ENCODE data around the gene SDCBP2. TPM values are rescaled to one million over a fixed set of nuclear protein-coding genes. Genes with fewer than 3 reads are reported as not detected.

Gene SDCBP2
- total RNA-seq, 1 experiment from 2014 or later = 3.3 TPM

DNA sequence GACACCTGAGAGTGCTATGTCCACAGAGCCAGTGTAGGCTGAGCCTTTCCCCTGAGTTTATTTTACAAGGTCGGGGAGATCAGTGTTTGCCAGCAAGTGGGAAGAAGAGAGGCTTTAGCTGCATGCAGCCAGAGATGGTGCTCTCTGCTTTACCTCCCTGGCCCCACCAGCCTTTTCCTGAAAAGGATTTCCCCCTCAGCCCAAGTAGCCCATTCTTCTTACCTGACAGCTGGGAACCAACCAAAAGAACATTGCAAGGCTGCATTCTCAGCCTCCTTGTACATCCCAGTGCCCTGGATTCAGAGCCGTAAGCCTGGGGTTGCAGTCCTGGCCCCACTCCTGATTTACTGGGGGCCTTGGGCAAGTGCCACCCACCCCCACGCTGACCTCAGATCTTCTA, 46.0 kb downstream of the SDCBP2 start:
- DNase-seq (ENCODE audit: low spot score) (no peak), ATAC-seq (no peak)
- H3K4me3 Mint-ChIP-seq = no peak overlapping the region
- TF ChIP-seq, protein P1, sequence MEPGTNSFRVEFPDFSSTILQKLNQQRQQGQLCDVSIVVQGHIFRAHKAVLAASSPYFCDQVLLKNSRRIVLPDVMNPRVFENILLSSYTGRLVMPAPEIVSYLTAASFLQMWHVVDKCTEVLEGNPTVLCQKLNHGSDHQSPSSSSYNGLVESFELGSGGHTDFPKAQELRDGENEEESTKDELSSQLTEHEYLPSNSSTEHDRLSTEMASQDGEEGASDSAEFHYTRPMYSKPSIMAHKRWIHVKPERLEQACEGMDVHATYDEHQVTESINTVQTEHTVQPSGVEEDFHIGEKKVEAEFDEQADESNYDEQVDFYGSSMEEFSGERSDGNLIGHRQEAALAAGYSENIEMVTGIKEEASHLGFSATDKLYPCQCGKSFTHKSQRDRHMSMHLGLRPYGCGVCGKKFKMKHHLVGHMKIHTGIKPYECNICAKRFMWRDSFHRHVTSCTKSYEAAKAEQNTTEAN (CRISPR knock-in tag; IDR thresholded peaks at IDR 0.05) = no peak
- no peak for TF ChIP-seq CREM (CRISPR knock-in tag; IDR thresholded peaks at IDR 0.05)
- CTCF ChIA-PET = interaction anchor here (0.8 to 3.0 kb wide), 3 partner anchors 30 to 184 kb away, joined by 3 to 9 read pairs (median 3); partner anchors contain the start of gene NSFL1C
- H3K27ac Mint-ChIP-seq = no peak overlapping the region
- no peaks in the 10 kb centered on the region for H3K9me3 Mint-ChIP-seq
- H3K36me3 Mint-ChIP-seq = no peaks in the 10 kb centered on the region
- H3K4me1 Mint-ChIP-seq = no peaks in the 10 kb centered on the region
- H3K27me3 Mint-ChIP-seq (ENCODE audit: low read depth) = no peaks in the 10 kb centered on the region
- POLR2A ChIA-PET = interaction anchor here (1.2 kb wide), 1 partner anchor 148 kb away, joined by 4 read pairs; no protein-coding TSS in a partner anchor

DNA sequence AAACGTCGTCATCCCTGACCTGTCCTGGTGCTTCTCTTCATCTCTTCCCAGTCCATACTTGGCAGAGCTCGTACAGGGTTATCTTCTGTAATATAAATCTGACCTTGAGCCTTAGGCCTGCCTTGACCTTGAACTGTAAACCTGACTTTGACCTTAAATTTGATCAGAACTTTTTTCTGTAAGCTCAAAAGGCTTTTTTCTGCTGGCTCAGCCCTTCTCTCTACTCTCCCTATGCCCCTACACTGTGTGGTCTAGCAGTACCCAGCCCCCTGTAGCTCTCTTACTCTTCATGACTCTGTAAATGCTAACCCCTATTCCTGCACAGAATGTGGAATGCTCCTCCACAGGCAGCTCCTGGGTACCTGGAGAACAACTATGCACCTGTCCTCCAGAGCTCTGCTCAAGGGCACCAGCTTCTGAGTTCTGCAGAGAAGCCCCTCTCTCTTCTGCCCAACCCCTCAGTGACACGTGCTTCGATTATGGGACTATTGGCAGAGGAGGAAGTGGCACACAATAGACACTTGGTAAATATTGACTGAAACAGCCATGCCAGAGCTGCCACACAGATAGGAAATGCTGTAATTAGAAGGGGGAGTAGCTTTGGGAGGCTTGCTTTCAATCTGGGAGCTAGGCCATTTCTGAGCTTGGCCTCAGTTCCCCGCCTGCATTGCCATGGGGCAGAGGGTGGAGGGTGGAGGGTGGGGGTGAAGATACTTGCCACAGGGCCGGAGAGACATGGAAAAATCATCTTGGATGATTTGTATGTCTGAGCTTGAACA, 47.5 kb downstream of the SDCBP2 start:
- H3K4me1 Mint-ChIP-seq = no peaks in the 10 kb centered on the region
- CTCF ChIA-PET = interaction anchor here (0.5 to 3.0 kb wide), 3 partner anchors 32 to 222 kb away, joined by 3 to 9 read pairs (median 3); no protein-coding TSS in a partner anchor
- TF ChIP-seq TP53 (CRISPR knock-in tag; IDR thresholded peaks at IDR 0.05) (no peak), ARID4B (CRISPR knock-in tag; IDR thresholded peaks at IDR 0.05; ENCODE audit: borderline replicate concordance) (no peak), ZNF232 (CRISPR knock-in tag; IDR thresholded peaks at IDR 0.05) (no peak), ZNF219 (CRISPR knock-in tag; IDR thresholded peaks at IDR 0.05; ENCODE audit: borderline replicate concordance) (no peak), CDX4 (CRISPR knock-in tag; IDR thresholded peaks at IDR 0.05; ENCODE audit: borderline replicate concordance) (no peak), RORB (CRISPR knock-in tag; IDR thresholded peaks at IDR 0.05) (no peak), NR3C1 (CRISPR knock-in tag; conservative IDR thresholded peaks at IDR 0.05; ENCODE audit: low read depth) (no peak)
- TF ChIP-seq, protein P2, sequence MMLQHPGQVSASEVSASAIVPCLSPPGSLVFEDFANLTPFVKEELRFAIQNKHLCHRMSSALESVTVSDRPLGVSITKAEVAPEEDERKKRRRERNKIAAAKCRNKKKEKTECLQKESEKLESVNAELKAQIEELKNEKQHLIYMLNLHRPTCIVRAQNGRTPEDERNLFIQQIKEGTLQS (CRISPR knock-in tag; conservative IDR thresholded peaks at IDR 0.05) = no peak

GRCh38 chr20:1280195-1281102, 48.5 kb downstream of the SDCBP2 start:
- Mint-ChIP-seq H3K27me3 (ENCODE audit: low read depth) (no peaks in the 10 kb centered on the region), H3K27ac (no peak overlapping the region), H3K9me3 (no peaks in the 10 kb centered on the region), H3K4me3 (no peak overlapping the region), H3K36me3 (no peaks in the 10 kb centered on the region), H3K4me1 (no peaks in the 10 kb centered on the region)
- ATAC-seq = no peak
- POLR2A ChIA-PET = no interaction called here
- CTCF ChIA-PET = interaction anchor here (0.5 to 3.0 kb wide), 2 partner anchors 33 to 34 kb away, joined by 3 to 9 read pairs; no protein-coding TSS in a partner anchor
- DNase-seq (ENCODE audit: low spot score) = no peak
- TF ChIP-seq FOXP4 (CRISPR knock-in tag; IDR thresholded peaks at IDR 0.05) (no peak), ZSCAN18 (CRISPR knock-in tag; IDR thresholded peaks at IDR 0.05) (no peak), ZNF532 (CRISPR knock-in tag; IDR thresholded peaks at IDR 0.05; ENCODE audit: borderline replicate concordance) (no peak)

More for the DNA sequence above, 47.5 kb downstream of the SDCBP2 start:
- no peaks in the 10 kb centered on the region for H3K36me3 Mint-ChIP-seq
- H3K4me3 Mint-ChIP-seq = no peak overlapping the region
- POLR2A ChIA-PET = no interaction called here
- no peaks in the 10 kb centered on the region for H3K9me3 Mint-ChIP-seq
- ATAC-seq (no peak), DNase-seq (ENCODE audit: low spot score) (no peak)
- no peaks in the 10 kb centered on the region for H3K27me3 Mint-ChIP-seq (ENCODE audit: low read depth)
- H3K27ac Mint-ChIP-seq = no peak overlapping the region
